Fibroblast of lung (primary cell): ENCODE results near the gene PCK2.
"Not testable (repeated sequence)": the region's sequence is repeated elsewhere in the genome, so short reads cannot be mapped to it uniquely, and the experiment has no call there.

Experiments used
- CTCF ChIP-seq, 2 donors: IDR thresholded peaks in 1 of 2; conservative IDR thresholded peaks in 1 of 2; 1 replicate in 1 of 2; 2 replicates in 1 of 2; pipeline ENCODE4 v1.5.1; 2011 to 2012; ENCODE audit warnings: low read length in 2 of 2, control low read depth in 1 of 2, inconsistent platforms in 1 of 2, low read depth in 1 of 2, mild to moderate bottlenecking in 1 of 2
- EZH2 ChIP-seq: IDR thresholded peaks from 2 replicates; pipeline ENCODE4 v1.5.1; 2012; ENCODE audit warnings: low read length, control low read depth, mild to moderate bottlenecking; ENCODE audit errors: missing control alignments

- TF ChIP-seq CTCF (conservative IDR thresholded peaks at IDR 0.05 in 1 of 2, IDR thresholded peaks at IDR 0.05 in 1 of 2; ENCODE audit: low read depth in 1 of 2, low read length in 2 of 2); EZH2: not testable (repeated sequence)
Observed at GRCh38 chr14:24049002-24049401, 45.1 kb upstream of the PCK2 start.
